GM21526 (cell line): Measurements from ENCODE around the gene VEZF1.

ENCODE experiments used
- ATAC-seq: cut with Tn5 transposase; IDR thresholded peaks from one replicate; pipeline ENCODE4 v1.9.1; 2021; ENCODE audit warnings: moderate library complexity; ENCODE audit not compliant: unreplicated experiment, low FRiP score

Gene VEZF1

DNA sequence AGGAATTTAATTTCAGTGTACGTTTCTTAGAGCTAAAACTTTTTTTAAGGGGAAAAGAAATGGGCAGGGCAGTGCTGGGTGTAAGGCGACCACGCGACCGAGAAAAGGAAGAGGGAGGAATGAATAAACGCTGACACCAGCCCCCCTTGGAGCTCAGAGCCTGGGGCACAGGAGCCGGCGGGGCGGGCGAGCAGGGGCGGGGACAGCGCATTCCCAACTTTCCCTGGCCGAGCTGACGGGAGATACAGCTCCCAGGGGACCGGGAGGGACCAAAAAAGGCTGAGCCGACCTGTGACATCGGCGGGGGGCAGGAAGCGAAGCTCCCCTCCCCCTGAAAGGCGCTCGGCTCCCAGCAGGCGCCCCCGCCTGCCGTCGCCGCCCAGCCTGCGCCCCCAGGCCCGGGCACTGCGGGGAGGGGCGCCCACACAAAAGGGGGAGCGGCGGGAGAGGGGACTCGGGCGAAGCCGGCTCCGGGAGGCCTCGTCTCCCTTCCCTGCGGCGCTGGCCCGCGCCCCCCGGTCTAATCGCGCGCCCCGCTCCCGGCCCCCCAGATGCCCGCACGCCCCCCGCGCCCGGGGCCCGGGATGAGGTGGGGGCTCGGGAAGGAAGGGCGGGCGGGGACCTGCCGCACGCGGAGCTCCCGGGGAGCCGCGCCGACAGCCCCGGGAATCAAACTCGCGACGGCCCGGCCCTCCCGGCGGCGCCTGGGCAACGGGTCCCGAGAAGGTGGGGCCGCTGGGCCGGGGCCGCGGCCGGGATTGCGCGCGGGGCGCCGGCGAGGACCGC, 33.5 kb downstream of the VEZF1 start:
- ATAC-seq: no peak

DNA sequence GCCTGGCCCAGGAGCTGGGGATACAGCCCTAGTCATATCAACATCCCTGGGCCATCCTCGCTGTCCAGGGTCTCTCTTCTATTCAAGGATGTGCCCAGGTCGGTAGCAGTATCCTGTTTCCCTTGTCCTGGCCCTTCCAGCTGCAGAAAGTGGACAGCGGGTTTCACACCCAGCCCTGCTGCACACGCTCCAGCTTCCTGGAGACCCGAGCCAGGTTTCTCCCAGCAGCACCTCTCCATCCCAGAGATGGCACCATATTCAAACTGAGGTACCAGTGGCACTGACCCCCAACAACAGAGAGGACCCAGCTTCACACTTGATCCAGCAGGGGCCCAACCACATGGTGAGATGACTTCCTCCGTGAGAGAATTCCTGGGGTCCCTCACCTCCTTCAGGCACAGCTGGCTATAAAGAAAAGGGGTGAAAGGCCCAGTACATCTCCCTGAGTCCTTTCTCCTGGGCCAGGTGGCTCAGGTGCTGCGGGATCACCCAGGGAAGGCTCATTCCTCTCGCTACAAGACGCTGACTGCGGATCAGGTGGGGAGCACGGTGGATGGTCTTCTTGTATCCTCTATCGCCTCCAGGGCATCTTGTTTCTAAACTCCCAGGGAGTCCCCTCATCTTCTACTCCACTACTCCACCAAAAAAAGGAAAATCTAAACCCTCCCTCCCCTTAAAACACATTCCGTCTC, 34.2 kb downstream of the VEZF1 start:
- ATAC-seq: no peak

DNA sequence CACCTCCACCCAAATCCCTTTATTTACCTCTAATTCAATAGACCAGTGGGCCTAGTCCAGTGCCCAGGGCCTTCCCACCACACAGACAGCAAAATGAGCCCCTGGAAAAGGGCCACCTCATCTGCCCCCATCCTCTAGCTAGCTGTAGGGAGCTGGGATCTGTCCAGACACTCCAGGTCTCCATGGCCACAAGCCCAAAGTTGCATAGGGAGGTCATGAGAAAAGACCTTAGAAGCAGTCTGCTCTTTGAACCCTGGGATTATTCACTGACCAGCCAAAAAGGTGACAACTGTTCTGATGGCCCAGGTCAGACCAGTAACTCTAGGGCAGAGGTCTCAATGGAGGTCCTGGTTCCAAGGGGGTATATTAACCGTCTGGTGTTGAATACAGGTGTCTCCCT, 34.8 kb downstream of the VEZF1 start:
- no peak for ATAC-seq

DNA sequence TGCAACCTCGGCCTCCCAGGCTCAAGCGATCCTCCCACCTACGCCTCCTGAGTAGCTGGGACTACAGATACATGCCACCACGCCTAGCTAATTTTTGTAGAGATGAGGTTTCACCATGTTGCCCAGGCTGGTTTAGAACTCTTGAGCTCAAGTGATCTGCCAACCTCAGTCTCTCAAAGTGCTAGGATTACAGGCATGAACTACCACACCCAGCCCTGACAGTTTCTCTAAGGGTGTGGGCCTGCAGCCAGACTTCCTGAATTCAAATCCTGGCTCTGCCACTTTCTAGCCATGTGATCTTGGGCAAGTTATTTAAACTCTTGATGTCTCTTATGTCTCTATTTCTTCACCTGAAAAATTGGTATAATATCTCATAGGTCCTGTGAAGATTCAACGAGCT, 38.4 kb downstream of the VEZF1 start:
- no peak for ATAC-seq

DNA sequence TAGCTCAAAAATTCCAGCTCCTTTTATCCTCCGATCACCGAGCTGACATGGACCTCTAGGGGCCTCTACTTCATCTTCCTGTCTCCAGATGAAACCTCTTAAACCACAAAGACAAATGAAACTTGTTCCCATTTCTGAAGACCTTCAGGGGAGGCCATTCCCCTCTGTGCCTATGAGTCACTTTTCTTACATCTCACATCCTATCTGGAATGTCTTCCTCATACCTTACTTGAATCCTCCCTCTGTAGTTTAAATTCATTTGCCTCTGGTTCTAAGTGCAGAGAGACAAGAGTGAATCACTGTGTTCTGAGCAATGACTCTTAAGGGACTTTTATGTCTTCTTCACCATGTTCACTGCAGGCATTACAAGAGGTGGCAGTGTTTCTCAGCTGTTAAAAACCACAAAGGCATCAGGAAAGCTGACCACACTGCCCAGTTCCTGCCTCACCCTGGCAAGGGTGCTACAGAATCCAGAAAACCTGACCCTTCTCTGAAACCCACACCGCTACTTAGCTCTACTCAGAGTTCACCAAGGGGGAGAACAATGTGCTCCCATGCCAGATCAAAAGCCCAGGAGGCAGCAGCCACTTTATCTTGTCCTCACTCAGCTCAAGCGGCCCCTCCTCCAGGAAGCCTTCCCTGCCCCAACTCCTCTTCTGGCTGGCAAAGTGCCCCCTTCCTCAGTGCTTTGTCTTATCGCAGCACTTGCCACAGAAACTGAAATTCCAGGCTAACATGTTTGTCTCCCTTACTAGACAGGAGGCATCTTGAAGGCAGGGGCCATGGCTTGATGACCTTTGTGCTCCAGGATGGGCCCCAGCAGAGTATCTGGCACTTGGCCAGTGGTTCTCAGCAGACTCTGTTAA, 39.3 kb downstream of the VEZF1 start:
- ATAC-seq: no peak

- ATAC-seq: no peak
These were observed 39.9 kb downstream of the VEZF1 start for GRCh38 chr17:57948169-57948554.

- no peak for ATAC-seq
These were observed 40.7 kb downstream of the VEZF1 start for GRCh38 chr17:57947369-57947768.

DNA sequence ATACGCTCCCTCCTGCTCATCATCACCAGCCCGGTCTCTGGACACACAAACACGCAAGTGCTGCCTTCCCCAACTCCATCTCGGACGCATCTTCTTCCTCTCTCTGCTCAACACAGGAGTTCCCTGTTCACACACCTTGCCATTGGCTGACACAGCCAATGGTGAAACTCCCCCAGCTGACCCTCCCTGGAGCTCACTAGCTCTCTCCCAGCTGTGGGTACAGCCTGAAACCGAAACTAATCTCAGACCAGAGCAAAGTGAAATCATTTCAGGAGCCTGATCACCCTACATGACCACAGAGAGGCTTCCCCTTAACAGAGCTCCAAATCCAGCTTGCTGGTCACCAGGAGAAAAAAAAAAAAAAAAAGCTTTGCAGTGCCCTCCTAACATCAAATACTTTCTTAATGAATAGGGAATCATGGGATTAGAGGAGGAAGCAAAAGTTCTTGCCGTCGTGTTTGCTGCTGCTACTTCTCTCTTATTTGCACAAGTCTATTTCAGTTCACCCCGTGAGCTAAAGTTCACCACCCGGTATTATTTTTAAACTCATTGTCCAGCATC, 41.2 kb downstream of the VEZF1 start:
- peak; percentile 74 for ATAC-seq

GRCh38 chr17:57945996-57946797, 41.9 kb downstream of the VEZF1 start:
- no peak for ATAC-seq

DNA sequence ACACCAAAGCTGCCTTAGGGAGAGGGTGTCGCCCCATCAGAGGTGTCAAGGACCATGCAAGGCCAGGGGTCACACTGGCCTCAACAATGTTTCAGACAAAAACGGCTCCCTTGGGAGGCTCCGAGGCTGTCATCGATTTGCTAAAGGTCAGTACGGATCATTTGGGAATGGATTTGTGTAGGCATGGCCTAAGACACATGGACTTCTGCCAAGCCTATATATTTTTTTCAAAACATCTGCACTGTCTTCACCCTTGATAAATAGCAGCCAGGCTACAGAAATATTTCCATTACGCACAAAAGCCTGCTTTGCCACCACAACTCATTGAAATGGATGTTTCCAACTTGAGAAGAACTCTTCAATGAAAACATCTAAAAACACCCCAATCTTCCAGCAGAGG, 43.1 kb downstream of the VEZF1 start:
- no peak for ATAC-seq

- ATAC-seq: no peak
These were observed 44.4 kb downstream of the VEZF1 start for GRCh38 chr17:57943645-57944044.

GRCh38 chr17:57943140-57943539, 44.9 kb downstream of the VEZF1 start:
- no peak for ATAC-seq

DNA sequence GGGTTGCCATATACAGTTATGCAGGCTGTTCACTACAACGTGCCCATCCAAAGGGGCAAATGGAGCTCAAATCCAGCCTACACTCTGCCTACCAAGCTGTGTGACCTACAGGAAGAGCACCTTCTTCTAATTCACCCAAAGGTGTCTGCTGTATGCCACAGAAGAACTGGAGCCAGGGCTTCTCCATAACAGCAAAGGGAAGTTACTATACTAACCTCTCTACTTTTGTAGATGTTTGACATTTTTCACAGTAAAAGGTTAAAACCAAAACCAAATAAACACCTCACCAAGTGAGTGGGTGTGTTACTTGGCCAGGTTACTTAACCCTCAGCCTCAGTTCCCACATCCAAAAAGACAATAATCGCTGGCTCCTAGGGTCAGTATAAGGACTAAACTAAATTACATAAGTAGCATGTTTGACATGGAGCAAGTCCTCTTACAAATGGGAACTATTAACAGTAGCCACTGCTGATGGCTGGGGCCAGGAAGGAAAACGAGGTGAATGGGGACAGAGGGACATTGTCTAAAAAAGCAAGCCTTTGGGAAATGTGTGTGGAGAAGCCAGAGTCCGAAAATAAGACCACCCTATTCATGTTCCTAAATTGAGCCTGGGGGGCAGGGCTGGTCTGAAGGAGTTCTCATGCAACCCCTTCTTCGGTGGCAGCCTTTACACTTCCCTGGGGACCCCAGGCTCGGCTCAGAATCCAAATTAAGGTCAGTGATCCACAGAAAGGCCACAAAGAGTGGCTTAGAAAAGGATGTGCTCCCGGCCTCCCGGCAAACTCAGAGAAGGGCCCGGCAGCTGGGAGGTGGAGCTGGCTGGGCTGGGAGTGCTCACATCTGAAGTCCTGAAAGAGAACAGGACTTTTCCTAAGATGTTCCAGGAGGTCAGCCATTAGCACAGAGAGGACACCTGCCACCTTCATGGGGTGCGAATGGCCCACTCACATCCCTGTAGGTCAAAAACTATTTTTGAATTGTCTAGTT, 46.4 kb downstream of the VEZF1 start:
- ATAC-seq: no peak

DNA sequence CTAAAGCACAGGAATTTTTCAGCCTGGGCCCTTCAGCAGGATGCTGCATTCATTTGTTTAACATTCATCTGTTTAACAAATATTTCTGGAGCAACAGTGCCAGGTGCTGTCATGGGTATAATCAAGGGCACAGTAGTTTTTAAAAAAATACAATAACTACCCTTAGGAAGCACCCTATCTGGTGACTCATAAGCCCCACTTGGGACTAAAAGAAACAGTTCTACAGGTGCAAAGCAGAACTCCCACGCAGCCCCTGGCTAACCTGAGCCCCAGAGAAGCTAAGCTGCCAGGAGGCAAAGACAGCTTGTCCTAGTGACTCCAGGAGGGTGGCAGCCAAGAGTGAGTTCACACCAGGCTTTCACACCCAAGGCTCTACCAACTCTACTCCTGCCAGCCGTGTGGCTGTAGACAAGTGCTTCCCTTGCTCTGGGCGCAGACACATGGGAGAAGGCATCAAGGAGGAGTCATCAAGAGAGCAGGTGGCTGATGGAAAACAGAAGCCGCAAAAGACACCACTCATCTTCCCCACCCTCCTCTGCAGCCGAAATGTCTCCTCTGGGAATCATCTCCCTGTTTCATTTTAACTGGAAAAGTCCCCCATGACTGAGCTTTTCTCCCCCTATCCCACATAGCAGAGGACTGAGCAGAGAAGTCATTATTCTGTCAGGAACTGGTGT, 47.3 kb downstream of the VEZF1 start:
- no peak for ATAC-seq

GRCh38 chr17:57940231-57940630, 47.8 kb downstream of the VEZF1 start:
- ATAC-seq: no peak

DNA sequence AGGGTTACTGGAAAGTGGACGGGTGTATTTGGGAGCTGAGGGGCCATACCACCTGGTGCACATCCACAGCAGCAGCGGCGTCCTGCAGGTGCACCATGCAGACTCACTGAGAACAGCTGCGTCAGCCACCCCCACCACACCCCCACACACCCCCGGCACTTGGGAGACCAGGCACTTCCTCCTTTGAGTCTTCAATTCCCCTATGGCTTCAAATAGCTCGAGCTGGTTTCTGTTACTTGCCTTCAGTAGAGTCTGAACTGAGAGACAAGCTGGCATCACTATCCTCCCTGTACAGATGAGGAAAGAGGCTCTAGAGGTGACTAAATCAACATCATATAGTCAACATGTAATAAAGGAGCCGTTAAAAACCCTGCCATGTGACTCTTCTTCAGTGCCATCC, 48.3 kb downstream of the VEZF1 start:
- ATAC-seq: peak; percentile 50

DNA sequence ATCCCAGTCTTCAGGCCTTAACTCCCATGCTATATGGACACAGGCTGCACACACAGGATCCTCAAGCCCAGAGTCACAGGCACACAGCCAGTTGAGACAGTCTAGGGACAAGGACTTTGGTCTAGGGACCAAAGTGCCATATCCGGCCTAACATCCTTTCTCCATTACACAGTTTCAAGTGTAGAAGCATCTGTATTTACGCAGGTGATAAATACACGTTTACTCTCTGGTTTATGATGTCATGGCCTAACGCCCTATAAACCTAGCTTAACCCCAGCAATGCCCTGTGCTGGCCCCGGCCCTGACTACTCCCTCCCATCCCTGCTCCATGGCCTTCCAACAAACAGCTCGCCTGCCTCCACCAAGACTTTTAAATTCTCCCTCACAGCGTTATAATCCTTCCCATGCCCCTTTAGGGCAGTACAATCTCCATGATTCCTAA, 50.0 kb downstream of the VEZF1 start:
- no peak for ATAC-seq

- ATAC-seq: no peak
These were observed 50.6 kb downstream of the VEZF1 start for GRCh38 chr17:57937492-57937891.
